HG03175 (cell line): ENCODE measurements around the gene ADGRL3.
"Not testable (repeated sequence)": the region's sequence is repeated elsewhere in the genome, so short reads cannot be mapped to it uniquely, and the experiment has no call there.

Experiments used
- ATAC-seq: cut with Tn5 transposase; IDR thresholded peaks from one replicate; pipeline ENCODE4 v1.9.1; 2021; ENCODE audit warnings: mild to moderate bottlenecking, moderate library complexity; ENCODE audit not compliant: unreplicated experiment

Gene ADGRL3

GRCh38 chr4:61468024-61468720 is 268.0 kb downstream of the ADGRL3 start:
- no peak for ATAC-seq

GRCh38 chr4:61473306-61473705 is 273.2 kb downstream of the ADGRL3 start:
- ATAC-seq = no peak

- no peak for ATAC-seq
Observed at GRCh38 chr4:61478340-61478739, 278.2 kb downstream of the ADGRL3 start.

- no peak for ATAC-seq
Observed at GRCh38 chr4:61485056-61485455, 284.9 kb downstream of the ADGRL3 start.

- no peak for ATAC-seq
Observed at GRCh38 chr4:61489927-61490326, 289.8 kb downstream of the ADGRL3 start.

GRCh38 chr4:61493041-61493440 is 292.9 kb downstream of the ADGRL3 start:
- ATAC-seq = no peak

- no peak for ATAC-seq
Observed at GRCh38 chr4:61493470-61493869, 293.3 kb downstream of the ADGRL3 start.

- ATAC-seq = no peak
Observed at GRCh38 chr4:61500883-61501282, 300.8 kb downstream of the ADGRL3 start.

- ATAC-seq = no peak
Observed at GRCh38 chr4:61501812-61502211, 301.7 kb downstream of the ADGRL3 start.

GRCh38 chr4:61505773-61506685 is 305.9 kb downstream of the ADGRL3 start:
- no peak for ATAC-seq

GRCh38 chr4:61507091-61507490 is 307.0 kb downstream of the ADGRL3 start:
- ATAC-seq = no peak

GRCh38 chr4:61509721-61510241 is 309.7 kb downstream of the ADGRL3 start:
- not testable (repeated sequence) for ATAC-seq

GRCh38 chr4:61511716-61512488 is 311.8 kb downstream of the ADGRL3 start:
- ATAC-seq = no peak

GRCh38 chr4:61514991-61515390 is 314.9 kb downstream of the ADGRL3 start:
- no peak for ATAC-seq

- no peak for ATAC-seq
Observed at GRCh38 chr4:61517144-61517543, 317.0 kb downstream of the ADGRL3 start.

- ATAC-seq = no peak
Observed at GRCh38 chr4:61520166-61520565, 320.0 kb downstream of the ADGRL3 start.

- ATAC-seq = no peak
Observed at GRCh38 chr4:61520681-61521160, 320.6 kb downstream of the ADGRL3 start.

- ATAC-seq = no peak
Observed at GRCh38 chr4:61521451-61521850, 321.3 kb downstream of the ADGRL3 start.

GRCh38 chr4:61522312-61522711 is 322.2 kb downstream of the ADGRL3 start:
- no peak for ATAC-seq

GRCh38 chr4:61527888-61528287 is 327.8 kb downstream of the ADGRL3 start:
- no peak for ATAC-seq

- ATAC-seq = no peak
Observed at GRCh38 chr4:61528595-61528994, 328.5 kb downstream of the ADGRL3 start.
